ENCODE results near the gene CEACAM8. TPM values are rescaled to one million over a fixed set of nuclear protein-coding genes. Genes with fewer than 3 reads are reported as not detected.
"Not testable (repeated sequence)": the region's sequence is repeated elsewhere in the genome, so short reads cannot be mapped to it uniquely, and the experiment has no call there.

The CEACAM8 gene
- total RNA-seq, 2 experiments from 2014 or later, result not detected

- H3K4me1 ChIP-seq (ENCODE audit: insufficient read depth, low read length, poor library complexity, severe bottlenecking), result no peaks in the 10 kb centered on the region
These were observed 55.6 kb downstream of the CEACAM8 start for GRCh38 chr19:42538841-42539709.

GRCh38 chr19:42535276-42535675 lies 59.4 kb downstream of the CEACAM8 start:
- H3K4me2 ChIP-seq (ENCODE audit: low read length); H3K9me2 ChIP-seq (ENCODE audit: insufficient read depth, low read length); H3K4me1 ChIP-seq (ENCODE audit: insufficient read depth, low read length, poor library complexity, severe bottlenecking); intact Hi-C loops (cut with micrococcal nuclease; ENCODE audit: unreplicated experiment); H3K4me3 ChIP-seq (ENCODE audit: low read depth, low read length, poor library complexity, severe bottlenecking); BruUV-seq (replicated peaks); POLR2A ChIA-PET; H4K20me1 ChIP-seq (ENCODE audit: insufficient read depth, low read length); DNase-seq (ENCODE audit: low spot score); H3K79me2 ChIP-seq (ENCODE audit: insufficient read depth, low read depth, low read length); H3K36me3 ChIP-seq (ENCODE audit: insufficient read depth, low read length); H3K9me3 ChIP-seq (ENCODE audit: low read length); H3K27ac ChIP-seq (ENCODE audit: low read depth, low read length, poor library complexity, severe bottlenecking); H2AFZ ChIP-seq (ENCODE audit: low read length): not testable (repeated sequence)
- CTCF ChIA-PET (ENCODE audit: unreplicated experiment), result interaction anchor here (0.9 kb wide), 1 partner anchor 85 kb away, joined by 3 read pairs; no protein-coding TSS in a partner anchor

More at GRCh38 chr19:42538841-42539709, 55.6 kb downstream of the CEACAM8 start:
- no peaks in the 10 kb centered on the region for H3K9me2 ChIP-seq (ENCODE audit: insufficient read depth, low read length)
- TF ChIP-seq CTCF (conservative IDR thresholded peaks at IDR 0.05; ENCODE audit: low read length) (no peak), EZH2phosphoT487 (IDR thresholded peaks at IDR 0.05; ENCODE audit: borderline replicate concordance, low read depth, low read length) (no peak)
- DNase-seq (ENCODE audit: low spot score), result no peak
- CTCF ChIA-PET (ENCODE audit: unreplicated experiment), result no interaction called here
- H3K4me2 ChIP-seq (ENCODE audit: low read length), result no peak overlapping the region
- no peak overlapping the region for H2AFZ ChIP-seq (ENCODE audit: low read length)
- H3K79me2 ChIP-seq (ENCODE audit: insufficient read depth, low read depth, low read length), result no peaks in the 10 kb centered on the region
- POLR2A ChIA-PET, result no interaction called here
- no TSS peak for BruUV-seq (replicated peaks)
- no peaks in the 10 kb centered on the region for H4K20me1 ChIP-seq (ENCODE audit: insufficient read depth, low read length)
- no peaks in the 10 kb centered on the region for H3K36me3 ChIP-seq (ENCODE audit: insufficient read depth, low read length)
- intact Hi-C loops (cut with micrococcal nuclease; ENCODE audit: unreplicated experiment), result no loop called here
- no peaks in the 10 kb centered on the region for H3K9me3 ChIP-seq (ENCODE audit: low read length)
- H3K27ac ChIP-seq (ENCODE audit: low read depth, low read length, poor library complexity, severe bottlenecking), result no peak overlapping the region
- H3K4me3 ChIP-seq (ENCODE audit: low read depth, low read length, poor library complexity, severe bottlenecking), result no peak overlapping the region

GRCh38 chr19:42534391-42534790 lies 60.3 kb downstream of the CEACAM8 start:
- H3K4me3 ChIP-seq (ENCODE audit: low read depth, low read length, poor library complexity, severe bottlenecking), result no peak overlapping the region
- H3K79me2 ChIP-seq (ENCODE audit: insufficient read depth, low read depth, low read length), result no peaks in the 10 kb centered on the region
- H3K36me3 ChIP-seq (ENCODE audit: insufficient read depth, low read length), result no peaks in the 10 kb centered on the region
- no peaks in the 10 kb centered on the region for H3K9me3 ChIP-seq (ENCODE audit: low read length)
- no peak overlapping the region for H3K27ac ChIP-seq (ENCODE audit: low read depth, low read length, poor library complexity, severe bottlenecking)
- CTCF ChIA-PET (ENCODE audit: unreplicated experiment), result no interaction called here
- no peaks in the 10 kb centered on the region for H3K4me1 ChIP-seq (ENCODE audit: insufficient read depth, low read length, poor library complexity, severe bottlenecking)
- POLR2A ChIA-PET, result no interaction called here
- intact Hi-C loops (cut with micrococcal nuclease; ENCODE audit: unreplicated experiment), result no loop called here
- BruUV-seq (replicated peaks), result no TSS peak
- DNase-seq (ENCODE audit: low spot score), result no peak
- TF ChIP-seq EZH2phosphoT487 (IDR thresholded peaks at IDR 0.05; ENCODE audit: borderline replicate concordance, low read depth, low read length), result no peak
- TF ChIP-seq CTCF (conservative IDR thresholded peaks at IDR 0.05; ENCODE audit: low read length), result no peak
- no peak overlapping the region for H3K4me2 ChIP-seq (ENCODE audit: low read length)
- no peaks in the 10 kb centered on the region for H4K20me1 ChIP-seq (ENCODE audit: insufficient read depth, low read length)
- H2AFZ ChIP-seq (ENCODE audit: low read length), result no peak overlapping the region
- no peaks in the 10 kb centered on the region for H3K9me2 ChIP-seq (ENCODE audit: insufficient read depth, low read length)
